HG03045 (cell line): ENCODE results near the gene HMGN3.
"Not testable (repeated sequence)": the region's sequence is repeated elsewhere in the genome, so short reads cannot be mapped to it uniquely, and the experiment has no call there.

Experiments used
- ATAC-seq: cut with Tn5 transposase; IDR thresholded peaks from one replicate; pipeline ENCODE4 v1.9.1; 2021; ENCODE audit warnings: mild to moderate bottlenecking, moderate library complexity; ENCODE audit not compliant: unreplicated experiment

The HMGN3 gene

DNA sequence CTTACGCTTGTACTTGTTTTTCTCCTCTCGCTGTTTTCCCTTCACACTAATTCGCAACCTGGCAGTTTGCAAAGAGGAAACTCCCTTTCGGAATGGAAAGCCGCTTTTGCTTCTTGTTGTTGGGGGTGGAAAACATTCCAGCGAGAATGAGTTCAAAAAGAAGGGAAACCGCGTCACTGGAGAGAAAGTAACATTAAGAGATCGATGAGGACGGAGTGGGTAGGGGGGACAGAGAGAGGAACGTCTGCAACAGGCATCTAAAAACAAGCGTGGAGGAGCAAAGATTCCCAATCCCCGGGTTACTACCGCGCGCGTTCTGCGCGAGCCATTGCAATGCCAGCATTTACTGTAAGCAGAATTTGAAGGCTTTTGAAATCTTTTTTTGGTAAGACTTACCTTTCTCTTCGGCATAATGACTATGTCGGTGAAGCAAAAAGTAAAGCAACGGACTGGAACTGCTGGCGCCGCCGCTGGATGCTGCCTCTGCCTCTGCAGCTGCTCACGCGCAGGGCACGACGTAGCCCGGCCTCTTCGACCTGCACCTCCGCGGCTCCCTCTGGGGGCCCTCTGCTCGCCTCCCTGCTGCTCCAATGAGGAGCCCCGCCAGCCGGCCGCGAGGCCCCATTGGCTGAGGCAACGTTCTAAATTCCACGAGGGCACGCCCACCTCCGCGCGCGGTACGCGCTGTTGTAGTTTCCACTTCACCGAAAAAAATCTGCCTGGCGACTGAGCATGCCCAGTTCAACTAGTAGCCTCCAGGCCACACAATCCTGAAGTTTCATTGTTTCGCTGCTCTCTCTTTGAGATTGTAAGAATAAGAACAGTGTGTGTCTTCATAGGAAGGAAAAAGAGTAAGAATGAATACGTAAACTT is at the start of gene HMGN3:
Gene HMGN3 (minus strand): TSS at position 533 of the 873 bp plus-strand sequence.
- peak; percentile 95 for ATAC-seq

DNA sequence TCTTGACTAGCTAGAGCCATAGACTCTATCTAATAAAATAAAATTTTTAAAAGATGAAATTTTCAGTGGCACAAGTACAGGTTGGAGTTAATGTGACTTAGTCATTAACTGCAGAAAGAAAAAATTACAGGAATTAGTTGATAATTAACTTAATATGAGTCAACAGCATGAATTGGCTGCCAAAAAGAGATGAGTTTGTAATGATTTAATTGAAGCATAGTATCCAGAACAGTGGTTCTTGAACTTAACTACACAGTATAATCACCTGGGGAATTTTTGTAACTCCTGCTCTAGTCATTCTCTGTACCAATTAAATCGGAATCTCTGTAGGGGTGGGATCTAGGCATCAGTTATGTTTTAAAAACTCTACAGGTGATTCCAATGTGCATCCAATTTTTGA is 46.3 kb upstream of the HMGN3 start:
- ATAC-seq, result no peak

DNA sequence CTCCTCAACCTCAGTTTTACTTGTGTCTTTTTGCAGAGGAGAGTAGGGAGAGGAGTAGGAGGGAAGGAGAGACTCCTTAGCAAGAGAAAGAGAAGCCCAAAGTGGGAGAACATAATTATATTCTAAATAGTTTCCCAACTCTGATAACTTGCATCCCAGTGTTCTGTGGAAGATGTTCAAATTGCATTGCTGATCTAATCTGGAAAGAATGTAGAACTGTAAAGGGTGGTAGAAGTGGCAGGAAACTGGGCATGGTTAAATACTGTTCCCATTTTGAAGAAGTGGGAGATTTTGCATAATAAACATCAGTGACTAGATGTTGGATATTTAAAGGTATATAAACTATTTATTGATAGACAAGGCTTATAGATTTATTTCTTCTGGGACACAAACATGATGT is 42.6 kb upstream of the HMGN3 start:
- ATAC-seq, result no peak

DNA sequence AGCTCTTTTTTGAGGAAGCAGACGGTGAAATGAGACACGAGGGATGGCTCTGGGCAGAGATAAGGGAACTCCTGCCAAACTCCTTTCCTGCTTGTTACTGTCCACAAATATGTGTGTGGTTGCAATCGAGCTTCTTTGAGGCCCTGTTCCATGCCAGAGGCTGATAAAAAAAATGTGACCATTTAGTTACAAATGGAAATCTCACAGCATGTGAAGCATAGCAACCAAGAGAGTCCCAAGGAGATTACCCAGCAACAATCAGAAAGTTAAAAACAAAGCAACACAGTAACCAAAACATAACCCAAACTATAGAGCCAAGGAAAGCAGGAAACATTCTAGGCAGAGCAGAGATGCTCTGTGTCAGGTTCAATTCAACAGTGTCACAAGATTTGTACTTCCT is 35.4 kb upstream of the HMGN3 start:
- ATAC-seq, result no peak

DNA sequence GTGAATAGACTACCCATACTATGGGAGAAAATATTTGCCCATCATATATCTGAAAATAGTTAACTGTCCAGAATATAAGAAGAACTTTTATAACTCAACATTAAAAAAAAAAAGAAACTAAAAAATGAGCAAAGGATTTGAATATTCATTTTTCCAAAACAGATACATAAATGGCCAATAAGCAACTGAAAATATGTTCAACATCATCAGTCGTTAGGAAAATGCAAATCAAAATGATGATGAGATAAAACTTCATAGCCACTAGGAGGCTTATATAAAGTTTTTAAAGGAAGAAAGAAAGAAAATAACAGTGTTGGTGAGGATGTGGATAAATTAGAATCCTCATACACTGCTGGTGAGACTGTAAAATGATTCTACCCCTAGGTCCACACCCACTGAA is 32.6 kb upstream of the HMGN3 start:
- no peak for ATAC-seq

DNA sequence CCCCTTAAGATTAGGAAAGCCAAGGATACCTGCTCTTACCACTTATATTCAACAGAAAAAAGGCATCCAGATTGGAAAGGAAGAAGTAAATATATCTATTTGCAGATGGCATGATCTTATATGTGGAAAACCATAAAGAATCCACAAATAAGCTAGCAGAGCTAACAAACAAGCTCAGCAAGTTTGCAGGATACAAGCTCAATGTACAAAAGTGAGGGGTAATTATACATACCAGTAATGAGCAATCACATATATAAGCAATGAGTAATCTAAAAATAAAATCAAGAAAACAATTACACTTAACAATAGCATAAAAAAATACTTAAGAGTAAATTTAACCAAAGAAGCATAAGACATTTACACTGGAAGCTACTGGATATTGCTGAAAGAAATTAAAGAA is 31.6 kb upstream of the HMGN3 start:
- no peak for ATAC-seq

DNA sequence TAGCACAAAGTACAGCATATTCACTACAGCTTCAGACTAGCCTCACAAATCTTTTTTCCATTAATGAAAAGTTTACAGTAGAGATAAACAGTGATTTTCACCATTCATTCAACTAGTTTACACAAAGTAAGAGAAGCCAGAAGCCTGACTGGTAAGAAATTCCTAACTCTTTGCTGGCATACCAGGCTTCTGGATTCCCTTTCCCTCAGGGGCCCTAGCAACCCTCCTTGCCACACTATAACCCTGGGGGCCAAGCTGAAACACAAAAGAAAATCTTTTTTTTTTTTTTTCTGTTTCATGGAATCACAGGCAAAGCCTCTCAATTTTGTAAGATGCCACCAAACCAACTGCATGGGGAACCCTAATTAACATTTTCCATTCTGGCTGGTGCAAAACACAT is 28.9 kb upstream of the HMGN3 start:
- no peak for ATAC-seq

DNA sequence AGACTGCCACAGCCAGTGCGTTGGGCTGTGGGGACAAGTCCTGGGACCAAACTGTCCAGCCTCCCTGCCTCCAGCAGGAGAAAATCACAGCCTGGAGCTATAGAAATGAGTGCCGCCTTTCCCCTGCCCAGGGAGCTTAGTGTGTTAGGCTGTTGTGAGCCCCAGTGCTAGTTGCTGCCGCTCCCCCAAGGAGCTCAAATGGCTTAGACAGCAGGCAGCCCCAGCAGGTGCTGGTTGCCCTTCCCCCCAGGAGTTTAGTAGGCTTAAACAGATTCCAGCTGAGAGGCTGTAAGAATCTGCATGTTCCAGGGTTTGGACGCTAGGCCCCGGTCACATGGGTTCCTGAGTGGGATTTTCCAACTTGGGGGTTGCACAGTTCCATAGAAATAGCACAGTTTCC is 27.2 kb upstream of the HMGN3 start:
- ATAC-seq, result no peak

DNA sequence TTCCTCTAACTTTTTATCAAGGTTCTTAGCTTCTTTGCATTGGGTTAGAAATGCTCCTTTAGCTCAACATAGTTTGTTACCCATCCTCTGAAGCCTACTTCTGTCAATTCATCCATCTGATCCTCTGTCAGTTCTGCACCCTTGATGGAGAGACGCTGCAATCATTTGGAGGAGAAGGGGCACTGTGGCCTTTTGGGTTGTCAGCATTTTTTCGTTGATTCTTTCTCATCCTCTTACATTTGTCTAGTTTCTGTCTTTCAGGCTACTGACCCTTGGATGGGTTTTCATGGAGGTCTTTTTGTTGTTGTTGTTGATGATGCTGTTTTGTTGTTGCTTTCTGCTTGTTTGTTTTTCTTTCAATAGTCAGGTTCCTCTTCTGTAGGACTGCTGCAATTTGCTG is 26.3 kb upstream of the HMGN3 start:
- no peak for ATAC-seq

DNA sequence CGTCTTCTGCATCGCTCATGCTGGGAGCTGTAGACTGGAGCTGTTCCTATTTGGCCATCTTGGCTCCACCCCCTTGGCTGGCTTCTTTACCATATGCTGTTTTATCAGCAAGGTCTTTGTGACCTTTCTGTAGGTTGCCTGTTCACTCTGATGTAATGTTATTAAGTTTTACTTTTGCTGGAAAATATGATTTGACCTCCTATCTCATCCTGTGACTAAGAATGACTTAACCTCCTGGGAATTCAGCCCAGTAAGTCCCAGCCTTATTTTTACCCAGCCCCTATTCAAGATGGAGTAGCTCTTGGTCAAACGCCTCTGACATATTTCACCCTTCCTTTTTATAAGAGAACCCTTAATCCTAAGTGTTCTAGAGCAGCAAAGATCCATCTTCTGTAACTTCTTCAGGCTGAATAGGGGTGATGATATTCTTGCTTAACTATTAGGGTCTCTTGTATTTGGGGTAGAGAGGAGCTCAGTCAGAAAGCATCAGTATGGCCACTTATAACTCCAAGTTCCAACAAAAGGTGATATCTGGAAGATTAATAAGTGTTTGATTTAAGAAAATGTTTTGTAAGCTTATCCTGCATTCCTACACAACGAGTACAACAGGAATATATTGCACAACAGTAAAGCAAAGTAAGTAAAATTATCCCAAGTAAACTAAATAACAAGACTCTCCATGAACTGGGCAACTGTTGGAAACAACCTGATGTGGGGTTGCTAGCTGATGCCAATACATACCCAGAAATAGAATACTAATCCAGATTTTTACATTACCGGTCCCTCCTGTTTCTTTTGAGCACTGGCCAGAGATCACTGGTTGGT is 23.1 kb upstream of the HMGN3 start:
- no peak for ATAC-seq

DNA sequence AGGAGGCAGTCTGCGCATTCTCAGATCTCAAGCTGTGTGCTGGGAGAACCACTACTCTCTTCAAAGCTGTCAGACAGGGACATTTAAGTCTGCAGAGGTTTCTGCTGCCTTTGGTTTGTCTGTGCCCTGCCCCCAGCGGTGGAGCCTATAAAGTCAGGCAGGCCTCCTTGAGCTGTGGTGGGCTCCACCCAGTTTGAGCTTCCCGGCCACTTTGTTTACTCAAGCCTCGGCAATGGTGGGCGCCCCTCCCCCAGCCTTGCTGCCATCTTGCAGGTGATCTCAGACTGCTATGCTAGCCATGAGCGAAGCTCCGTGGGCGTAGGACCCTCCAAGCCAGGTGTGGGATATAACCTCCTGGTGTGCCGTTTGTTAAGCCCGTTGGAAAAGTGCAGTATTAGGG is 22.3 kb upstream of the HMGN3 start:
- ATAC-seq, result not testable (repeated sequence)

DNA sequence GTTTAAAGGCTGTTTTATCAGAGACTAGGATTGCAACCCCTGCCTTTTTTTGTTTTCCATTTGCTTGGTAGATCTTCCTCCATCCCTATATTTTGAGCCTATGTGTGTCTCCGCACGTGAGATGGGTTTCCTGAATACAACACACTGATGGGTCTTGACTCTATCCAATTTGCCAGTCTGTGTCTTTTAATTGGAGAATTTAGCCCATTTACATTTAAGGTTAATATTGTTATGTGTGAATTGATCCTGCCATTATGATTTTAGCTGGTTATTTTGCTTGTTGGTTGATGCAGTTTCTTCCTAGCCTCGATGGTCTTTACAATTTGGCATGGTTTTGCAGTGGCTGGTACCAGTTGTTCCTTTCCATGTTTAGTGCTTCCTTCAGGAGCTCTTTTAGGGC is 20.6 kb upstream of the HMGN3 start:
- ATAC-seq, result not testable (repeated sequence)

DNA sequence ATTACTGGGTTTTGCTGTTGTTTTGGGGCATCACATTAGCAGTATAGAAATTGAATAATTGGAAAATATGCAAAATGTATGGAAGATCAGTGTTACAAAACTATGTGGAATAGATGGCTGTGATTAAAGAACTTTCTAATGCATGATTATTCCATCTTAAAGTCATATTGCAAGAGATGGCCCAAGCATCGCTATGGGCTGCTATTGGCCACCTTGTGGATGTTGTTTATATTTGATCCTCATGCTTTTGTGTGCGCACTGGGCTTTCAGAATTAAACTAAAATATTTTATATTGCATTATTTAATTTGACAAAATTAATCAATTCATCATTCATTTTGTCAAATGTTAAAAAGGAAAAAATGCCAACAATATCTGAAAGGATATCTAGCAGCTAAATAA is 16.1 kb upstream of the HMGN3 start:
- ATAC-seq, result no peak

DNA sequence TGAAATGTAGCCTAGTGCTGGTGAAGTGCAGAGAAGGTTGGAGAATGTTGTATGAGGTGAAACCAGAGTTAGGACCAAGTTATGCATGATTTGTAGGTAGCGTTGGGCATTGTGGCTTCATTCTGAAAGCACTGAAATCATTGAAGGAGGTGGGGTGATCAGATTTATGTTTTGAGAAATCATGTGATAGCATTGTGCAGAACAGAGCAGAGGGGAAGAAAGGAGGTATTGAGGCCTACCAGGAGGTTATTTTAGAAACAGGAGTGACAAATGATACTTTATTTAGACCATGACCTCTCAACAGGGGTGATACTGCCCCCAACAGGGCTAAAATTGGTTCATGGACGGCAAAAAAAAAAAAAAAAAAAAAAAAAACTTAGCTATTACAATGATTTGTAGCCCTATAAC is 15.6 kb upstream of the HMGN3 start:
- no peak for ATAC-seq

DNA sequence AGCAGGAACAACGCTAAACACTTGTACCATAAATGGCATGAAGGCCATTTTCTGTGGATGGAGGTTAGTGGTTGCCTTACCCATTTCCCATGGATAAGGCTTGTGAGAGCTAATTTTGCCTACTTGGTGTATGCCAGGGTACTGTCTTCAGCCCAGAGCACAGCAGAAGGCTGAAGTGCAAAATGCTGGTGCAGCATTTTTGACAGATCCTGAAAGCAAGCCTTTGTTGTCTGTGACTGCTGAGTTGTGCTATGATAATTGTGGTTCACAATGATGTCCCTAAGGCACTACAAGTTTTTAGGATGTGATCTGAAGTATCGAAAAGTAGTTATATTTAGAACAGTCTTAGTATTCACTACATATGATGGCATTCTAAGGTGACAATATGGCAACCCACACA is 14.7 kb upstream of the HMGN3 start:
- ATAC-seq, result no peak

DNA sequence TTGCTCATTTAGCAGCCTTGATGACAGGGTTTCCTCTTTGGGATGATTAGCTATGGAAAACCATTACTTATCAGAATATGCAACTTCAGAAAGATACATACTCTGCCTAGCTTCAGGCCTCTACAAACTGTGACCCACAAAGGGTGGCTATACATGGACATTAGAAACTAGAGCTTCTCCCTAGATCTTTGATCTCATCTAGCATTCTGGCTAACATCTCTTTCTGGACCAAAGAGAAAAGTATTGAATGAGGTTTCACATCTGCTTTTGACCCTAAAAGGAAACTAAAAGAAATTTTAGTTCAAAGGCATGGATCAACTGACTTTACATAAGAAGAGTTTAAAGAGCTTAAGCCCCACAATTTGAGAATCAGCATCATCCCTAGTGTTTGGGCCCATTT is 12.4 kb upstream of the HMGN3 start:
- peak; percentile 70 for ATAC-seq

DNA sequence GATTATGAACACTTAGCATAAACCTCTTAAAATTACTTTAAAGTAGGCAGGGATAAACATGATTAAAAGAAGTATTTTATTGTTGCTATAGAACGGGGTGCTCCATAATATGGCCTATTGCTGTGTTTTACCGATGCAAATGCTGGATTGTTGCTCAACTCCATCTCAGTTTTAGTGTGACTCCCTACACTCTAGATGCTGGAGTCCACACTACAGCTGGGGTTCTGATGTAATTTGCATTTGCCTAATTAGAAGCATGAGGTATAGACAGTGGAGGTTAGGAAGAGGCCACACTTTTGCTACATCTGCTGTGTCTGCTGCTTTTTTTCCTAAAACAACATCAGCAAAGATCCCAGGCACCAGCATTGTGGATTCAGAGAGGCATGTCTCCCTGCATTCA is 6.7 kb upstream of the HMGN3 start:
- ATAC-seq, result no peak

DNA sequence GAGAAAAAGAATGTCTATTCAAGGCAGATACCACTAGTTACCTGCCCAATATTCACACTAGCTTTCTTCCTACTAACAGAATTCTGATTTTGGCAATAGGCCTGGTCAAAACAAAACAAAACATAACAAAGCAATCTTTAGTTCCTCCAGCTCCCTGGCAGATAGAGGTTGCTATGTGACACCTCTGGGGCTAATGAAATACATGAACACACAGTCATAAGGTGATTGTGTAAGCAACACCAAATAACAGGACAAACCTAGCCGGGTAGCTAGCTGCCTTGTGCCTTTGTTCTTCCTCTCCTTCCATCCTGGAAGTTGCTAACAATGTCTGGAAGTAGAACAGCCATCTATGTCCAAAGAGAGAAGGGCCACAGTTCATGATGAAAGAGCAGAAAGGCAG is 6.0 kb upstream of the HMGN3 start:
- ATAC-seq, result no peak

DNA sequence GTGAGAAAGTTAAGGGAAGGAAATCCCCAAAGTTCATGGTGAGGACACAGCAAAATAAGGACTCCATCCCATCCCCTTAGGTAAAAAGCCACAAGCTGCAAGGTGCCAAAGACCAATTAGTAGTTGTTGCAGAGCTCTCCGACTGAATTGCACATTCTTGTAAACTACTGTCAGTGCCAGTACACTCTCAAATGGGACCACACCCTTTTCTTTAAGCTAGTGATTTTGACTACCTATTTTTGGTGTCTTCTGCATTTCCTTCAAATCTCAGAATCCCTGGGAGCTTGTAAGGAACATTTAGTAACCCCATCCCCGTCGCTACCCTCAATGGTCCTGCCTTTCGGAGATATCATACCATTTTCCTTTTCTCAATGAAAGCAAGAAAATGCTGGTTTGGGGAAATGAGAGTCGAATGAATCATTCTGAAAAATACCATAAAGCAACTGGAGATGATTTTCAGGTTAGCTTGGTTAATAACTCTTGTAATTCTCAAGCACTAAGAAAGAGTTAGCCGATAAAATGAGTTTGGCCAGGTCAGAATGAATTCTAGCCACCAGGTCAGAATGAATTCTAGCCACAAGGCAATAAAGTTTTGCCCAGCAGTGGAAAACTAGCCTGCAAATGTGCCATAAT is 5.2 kb upstream of the HMGN3 start:
- peak; percentile 49 for ATAC-seq

DNA sequence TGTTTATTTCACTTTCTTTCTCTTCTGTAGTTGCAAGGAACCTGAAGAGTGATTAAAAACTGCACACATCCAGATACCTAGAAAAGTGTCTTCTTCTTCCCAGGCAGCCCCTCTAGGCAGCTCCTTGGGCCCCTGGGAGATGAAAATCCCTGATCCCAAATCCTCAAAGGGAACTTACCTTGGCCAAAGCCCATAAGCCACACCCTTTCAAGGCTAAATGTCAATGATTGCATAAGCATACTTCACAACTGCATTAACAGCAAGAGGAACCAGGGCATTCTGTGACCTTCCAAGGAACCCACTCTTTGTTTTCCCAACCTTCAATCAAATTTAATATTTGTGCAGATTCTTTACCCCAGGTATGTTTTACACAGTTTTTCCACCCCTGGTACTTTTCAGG is 4.4 kb upstream of the HMGN3 start:
- ATAC-seq, result no peak

DNA sequence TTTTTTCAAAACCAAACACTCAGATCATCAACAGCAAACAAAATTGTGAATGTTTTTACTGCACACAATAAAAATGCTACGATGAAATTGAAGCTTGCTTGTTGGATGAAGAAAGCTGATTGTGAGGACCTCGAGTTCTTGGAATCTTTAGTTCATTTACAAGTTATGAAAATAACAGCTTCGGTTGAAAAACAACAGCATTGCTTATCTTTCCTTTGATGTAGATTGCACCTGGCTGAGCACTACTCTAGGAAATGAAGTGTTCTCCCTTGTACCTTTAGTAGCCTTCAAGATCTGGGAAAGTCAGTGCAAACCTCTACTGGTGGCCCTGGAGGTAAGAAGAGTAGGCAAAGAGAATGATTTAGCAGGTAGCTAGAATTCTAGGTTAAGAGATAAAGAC is 2.2 kb upstream of the HMGN3 start:
- ATAC-seq, result no peak
